T-helper 2 cell (primary cell): ENCODE results near the gene SSX2IP.
"Not testable (repeated sequence)": the region's sequence is repeated elsewhere in the genome, so short reads cannot be mapped to it uniquely, and the experiment has no call there.

ENCODE experiments used
- DNase-seq, 5 experiments: peaks; one replicate each; pipeline versions ENCODE4 v3.0.0 to v3.0.0-alpha.2; 2012 to 2022

Gene SSX2IP

DNA sequence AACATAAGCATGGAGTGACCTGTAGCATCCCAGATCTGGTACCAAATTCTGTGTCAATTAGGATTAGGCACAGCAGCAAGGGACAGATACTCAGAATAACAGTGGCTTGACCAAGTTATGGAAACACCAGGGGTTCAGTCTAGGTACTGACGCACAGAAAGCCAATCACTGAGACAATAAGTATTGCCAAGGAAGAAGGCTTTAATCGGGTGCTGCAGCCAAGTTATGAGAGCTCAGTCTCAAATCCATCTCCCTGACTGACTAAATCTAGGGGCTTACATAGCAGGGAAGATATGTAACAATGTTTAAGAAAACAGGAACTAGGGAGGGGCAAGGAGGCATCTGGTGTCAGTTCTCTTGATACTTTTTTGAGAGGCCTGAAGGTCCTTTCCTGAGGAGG lies 76.4 kb downstream of the SSX2IP start:
- DNase-seq: no peak

DNA sequence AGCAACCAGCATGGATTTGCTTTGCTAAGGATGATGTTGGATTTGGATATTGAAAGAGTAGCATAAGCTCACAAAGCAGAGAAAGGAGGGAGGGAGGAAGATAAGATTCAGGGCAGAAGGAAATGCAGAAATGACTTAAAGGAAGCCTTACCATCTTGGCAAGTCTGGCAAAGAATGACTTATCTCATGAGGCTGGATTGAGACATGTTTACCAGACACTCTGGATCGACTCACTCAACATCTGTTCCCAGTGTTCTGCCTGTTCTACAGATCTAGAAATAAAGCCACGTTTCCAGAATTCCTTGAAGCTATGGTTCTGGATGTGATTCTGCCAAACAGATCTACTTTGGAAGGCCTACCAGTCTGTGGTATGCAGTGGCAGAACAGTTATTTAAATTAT lies 77.2 kb downstream of the SSX2IP start:
- no peak for DNase-seq

DNA sequence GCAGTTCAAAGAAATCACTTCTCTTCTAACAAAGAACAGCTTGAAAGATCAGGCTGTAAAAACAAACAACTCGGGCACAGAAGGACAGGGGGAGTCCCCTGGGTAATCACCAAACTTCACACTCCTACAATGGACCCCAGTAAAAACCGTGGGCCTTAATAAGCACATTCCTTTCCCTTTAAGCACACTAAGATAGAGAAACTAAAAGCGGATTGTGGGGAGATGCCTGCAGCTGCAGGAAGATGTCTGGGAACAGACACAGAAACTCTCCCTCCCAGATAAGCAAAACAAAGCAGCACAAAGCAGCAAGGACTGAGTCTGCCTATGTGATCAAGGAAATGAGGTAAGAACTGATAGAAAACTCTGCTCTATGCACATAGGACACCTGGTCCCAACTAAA lies 78.5 kb downstream of the SSX2IP start:
- no peak for DNase-seq

GRCh38 chr1:84611091-84611490 lies 79.2 kb downstream of the SSX2IP start:
- no peak for DNase-seq

- DNase-seq: no peak
Observed at GRCh38 chr1:84606977-84607376, 83.3 kb downstream of the SSX2IP start.

- peak in 1 of 5 experiments; percentile 12 for DNase-seq
Observed at GRCh38 chr1:84605157-84605556, 85.1 kb downstream of the SSX2IP start.

DNA sequence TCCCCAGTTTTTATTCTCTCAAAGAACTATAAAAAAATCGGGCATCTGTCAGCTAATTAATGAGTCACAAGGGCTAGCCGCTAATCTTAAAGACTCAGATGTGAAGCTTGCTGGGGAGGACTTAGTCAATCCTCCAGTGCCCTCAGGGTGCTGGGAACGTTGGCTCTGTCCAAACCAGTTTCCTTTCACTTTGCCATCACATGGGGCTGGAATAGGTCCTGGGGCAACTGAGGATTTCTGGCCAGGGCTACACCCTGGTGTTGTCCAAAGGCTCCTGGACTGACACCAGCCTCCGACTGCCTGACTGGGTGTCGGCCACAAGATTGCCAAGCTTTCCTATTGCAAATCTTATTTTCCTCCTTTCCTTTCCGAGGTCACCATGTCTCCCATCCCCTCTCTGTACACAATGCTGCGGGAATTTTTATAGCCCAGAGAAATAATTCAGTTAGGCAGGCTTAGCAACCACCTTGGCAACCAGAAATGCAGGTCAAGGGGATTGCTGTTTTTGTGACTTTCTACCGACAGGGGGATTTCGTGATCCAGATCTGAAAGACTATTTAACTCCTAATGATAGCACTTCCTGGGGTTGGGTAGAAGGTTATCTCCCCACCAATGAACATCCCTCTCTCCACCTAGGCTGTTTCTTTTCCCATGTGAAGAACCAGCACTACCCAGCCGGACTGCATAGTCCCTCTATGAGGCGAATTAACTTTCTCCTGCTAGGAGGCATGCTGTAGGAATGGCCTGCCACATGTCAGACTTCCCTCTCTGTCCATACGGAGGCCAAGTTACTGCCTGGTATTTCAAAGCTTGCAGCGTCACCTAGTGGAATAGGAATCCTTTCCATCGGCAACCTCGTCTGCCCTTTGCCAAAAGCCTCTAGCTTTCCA lies 86.1 kb downstream of the SSX2IP start:
- no peak for DNase-seq

GRCh38 chr1:84603223-84603622 lies 87.0 kb downstream of the SSX2IP start:
- no peak for DNase-seq

DNA sequence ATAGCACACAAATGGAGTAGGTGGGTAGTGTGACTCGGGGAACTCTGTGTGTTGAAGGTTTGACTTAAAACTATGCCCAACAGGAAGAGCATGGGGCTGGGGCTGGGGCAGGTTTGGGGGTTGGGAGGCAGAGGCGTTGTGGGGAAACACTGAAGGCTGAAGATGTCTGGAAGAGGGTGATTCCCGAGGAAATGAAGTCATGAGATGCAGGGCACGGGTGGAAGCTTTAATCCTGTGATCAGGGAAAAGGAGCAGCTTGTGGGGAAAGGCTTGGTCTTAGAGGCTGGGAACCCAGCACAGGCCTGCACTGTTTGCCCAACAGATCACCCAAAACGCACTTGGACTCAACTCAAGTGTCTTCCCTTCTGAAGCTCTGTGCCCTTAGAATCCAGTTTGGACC lies 89.5 kb downstream of the SSX2IP start:
- no peak for DNase-seq

DNA sequence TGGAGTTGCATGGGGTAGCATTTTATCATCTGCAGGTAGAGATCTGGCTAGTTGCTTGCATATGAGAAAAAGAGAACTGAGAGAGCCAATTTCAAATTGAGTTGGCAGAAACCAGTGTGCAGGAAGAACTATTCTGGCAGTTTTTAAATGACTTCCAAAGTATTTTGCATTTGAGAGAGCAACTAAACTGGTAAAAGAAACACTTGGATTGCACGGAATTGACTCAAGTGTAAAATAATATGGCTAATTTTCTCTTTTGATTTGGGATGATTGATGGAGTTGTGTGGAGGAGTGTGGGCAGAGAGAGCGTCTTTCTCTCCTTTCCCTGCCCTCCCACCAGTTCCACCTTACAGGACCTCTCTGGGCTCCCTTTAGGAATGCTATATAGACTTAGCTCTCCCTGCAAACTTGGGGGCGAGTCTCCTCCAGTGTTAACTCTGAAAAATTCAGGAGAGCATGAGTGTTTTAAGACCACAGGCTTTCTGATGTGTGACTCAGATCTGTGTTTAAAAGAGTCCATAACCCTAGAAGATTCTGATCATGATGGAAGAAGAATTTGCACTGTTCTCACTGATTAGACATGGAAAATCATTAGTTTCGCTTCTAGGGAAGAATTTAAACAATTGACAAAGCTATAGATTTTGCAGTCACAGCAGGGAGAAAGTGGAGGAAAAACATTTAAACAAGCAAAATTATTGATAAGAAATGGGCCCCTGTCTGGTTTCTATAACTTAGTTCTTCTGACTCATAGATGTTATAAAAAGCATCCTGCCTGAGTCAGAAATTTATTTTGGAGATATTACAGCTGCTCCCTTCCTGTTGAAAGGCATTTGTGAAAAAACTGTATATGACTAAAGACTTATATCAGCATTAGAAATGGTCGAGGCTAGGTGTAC lies 91.2 kb downstream of the SSX2IP start:
- peak in 1 of 5 experiments; percentile 52 for DNase-seq

DNA sequence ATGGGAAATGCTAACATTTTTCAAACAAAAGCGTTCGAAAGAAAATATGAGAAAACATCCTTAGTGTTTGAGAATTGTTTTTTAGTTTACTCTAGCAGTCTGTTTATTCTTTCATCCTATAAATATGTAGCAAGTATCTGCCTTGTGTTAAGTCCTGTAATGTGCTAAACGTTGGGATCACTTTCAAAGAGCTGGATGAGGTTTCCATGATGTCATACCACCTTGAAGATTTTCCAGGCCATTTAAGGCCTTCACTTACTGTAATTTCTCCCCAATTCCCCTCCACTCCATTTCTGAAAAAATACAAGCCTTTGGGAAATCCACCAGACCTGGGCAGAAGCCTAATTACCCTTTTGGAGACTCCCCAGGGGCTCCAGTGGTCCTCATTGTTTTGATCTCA lies 91.8 kb downstream of the SSX2IP start:
- DNase-seq: no peak

DNA sequence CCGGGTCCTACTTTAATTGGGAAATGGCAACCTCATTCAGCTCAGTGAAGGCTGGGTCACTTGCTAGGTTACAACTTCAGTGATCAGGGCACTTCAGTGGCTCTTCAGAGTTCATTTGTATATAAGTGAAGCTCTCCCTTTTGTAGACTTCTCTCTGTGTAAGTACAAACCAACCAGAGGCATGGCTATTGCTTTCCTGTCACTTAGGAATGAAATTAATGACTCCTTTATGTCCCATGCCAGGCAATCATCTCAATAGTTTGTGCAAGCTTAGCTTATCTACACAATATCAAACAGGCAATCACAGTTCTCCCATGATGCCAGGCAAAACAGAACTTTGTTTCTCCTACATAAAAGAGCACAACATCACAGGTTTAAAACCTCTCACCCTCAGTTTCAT lies 93.2 kb downstream of the SSX2IP start:
- no peak for DNase-seq

GRCh38 chr1:84594959-84595358 lies 95.3 kb downstream of the SSX2IP start:
- not testable (repeated sequence) for DNase-seq
